Activated CD8-positive, alpha-beta T cell treated with anti-CD3 and anti-CD28 coated beads for 36 hours (primary cell): ENCODE results near the gene SLIRP. TPM values are rescaled to one million over a fixed set of nuclear protein-coding genes. Genes with fewer than 3 reads are reported as not detected.

Experiments used
- ATAC-seq: fragments of 200-7000 bp; cut with Tn5 transposase; one replicate; pipeline ENCODE4 v1.10.0; 2021; ENCODE audit warnings: mild to moderate bottlenecking, moderate library complexity
- CTCF ChIA-PET: fragments of 350-600 bp; sonication (Branson Sonifier 250); formaldehyde crosslinking; loops from one replicate; lab custom pipeline; 2021; ENCODE audit warnings: antibody characterized with exemption; lab: Charles Lee
- POLR2A ChIA-PET: fragments of 350-600 bp; sonication (Branson Sonifier 250); formaldehyde crosslinking; loops from one replicate; lab custom pipeline; 2021; ENCODE audit warnings: antibody characterized with exemption; lab: Charles Lee
- DNase-seq: peaks from one replicate; pipeline ENCODE4 v3.0.0-alpha.2; 2020
- H3K27ac Mint-ChIP-seq: one replicate; pipeline ENCODE4 v1.8.0; 2021; ENCODE audit warnings: mild to moderate bottlenecking, mixed read lengths
- H3K27me3 Mint-ChIP-seq: one replicate; pipeline ENCODE4 v1.8.0; 2021; ENCODE audit warnings: mixed read lengths
- H3K36me3 Mint-ChIP-seq: one replicate; pipeline ENCODE4 v1.8.0; 2021; ENCODE audit warnings: low read depth, mixed read lengths
- H3K4me1 Mint-ChIP-seq: one replicate; pipeline ENCODE4 v1.8.0; 2021; ENCODE audit warnings: low read depth, mixed read lengths
- H3K4me3 Mint-ChIP-seq: one replicate; pipeline ENCODE4 v1.8.0; 2021; ENCODE audit warnings: mild to moderate bottlenecking, moderate library complexity, mixed read lengths
- H3K9me3 Mint-ChIP-seq: one replicate; pipeline ENCODE4 v1.8.0; 2021; ENCODE audit warnings: mixed read lengths
- intact Hi-C: fragments of 100-400 bp; cut with micrococcal nuclease; formaldehyde crosslinking; loops from one replicate; pipeline ENCODE4 v1.10.0; 2022
- total RNA-seq, 2 experiments: library from RNA; stranded (reverse); gene quantifications; one replicate each; pipeline ENCODE4 v1.2.3, GENCODE V29; 2021
- TF ChIP-seq, protein P1 (sequence below): fragments of 200-600 bp; IDR thresholded peaks from one replicate; pipeline ENCODE4 v1.8.0; 2022; ENCODE audit warnings: antibody characterized with exemption, mild to moderate bottlenecking

The SLIRP gene
- total RNA-seq, 2 experiments from 2014 or later: 141 to 148 TPM

DNA sequence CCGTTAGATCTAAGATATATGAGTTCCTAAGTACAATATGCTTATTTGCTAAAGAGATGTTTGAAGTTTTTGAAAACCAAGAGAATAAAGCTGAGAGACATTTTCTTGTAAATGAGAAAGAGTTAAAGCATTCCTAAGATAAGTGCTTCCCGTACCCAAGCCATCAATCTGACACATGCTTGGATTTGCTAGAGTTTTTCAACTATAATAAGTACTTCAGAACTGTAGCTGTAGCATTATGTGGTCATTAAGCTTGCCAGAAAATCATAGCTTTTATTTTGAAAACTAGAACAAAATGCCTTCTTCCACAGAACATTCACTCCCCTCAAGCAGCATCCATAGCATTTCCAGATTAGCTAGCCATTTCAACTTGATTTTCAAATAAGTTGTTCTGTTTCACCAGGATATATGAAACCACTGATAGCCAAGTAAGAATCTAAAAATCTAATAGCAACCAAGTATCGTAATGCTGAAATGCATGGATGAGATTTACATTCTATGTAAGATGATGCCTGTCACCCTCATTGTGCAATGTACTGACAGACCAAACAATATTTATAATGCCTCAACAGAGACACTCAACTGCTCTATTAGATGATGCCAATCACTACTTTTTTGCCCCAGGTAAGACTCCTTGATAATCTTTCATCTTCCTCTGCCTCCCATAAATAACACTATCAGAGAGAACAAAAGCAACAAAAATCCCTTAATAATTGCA, 45.1 kb downstream of the SLIRP start:
- intact Hi-C loops: no loop called here
- H3K27me3 Mint-ChIP-seq: no peaks in the 10 kb centered on the region
- ATAC-seq (no peak), DNase-seq (no peak)
- ChIA-PET CTCF (interaction anchor here (0.7 kb wide), 1 partner anchor 109 kb away, joined by 3 read pairs; no protein-coding TSS in a partner anchor), POLR2A (interaction anchor here (0.8 to 1.5 kb wide), 3 partner anchors 8 to 45 kb away, joined by 3 to 9 read pairs (median 5); partner anchors contain the start of genes ALKBH1, SLIRP and SNW1)
- no peak overlapping the region for H3K4me3 Mint-ChIP-seq
- H3K36me3 Mint-ChIP-seq: peaks cover 48% of the 10 kb centered on the region
- TF ChIP-seq, protein P1, sequence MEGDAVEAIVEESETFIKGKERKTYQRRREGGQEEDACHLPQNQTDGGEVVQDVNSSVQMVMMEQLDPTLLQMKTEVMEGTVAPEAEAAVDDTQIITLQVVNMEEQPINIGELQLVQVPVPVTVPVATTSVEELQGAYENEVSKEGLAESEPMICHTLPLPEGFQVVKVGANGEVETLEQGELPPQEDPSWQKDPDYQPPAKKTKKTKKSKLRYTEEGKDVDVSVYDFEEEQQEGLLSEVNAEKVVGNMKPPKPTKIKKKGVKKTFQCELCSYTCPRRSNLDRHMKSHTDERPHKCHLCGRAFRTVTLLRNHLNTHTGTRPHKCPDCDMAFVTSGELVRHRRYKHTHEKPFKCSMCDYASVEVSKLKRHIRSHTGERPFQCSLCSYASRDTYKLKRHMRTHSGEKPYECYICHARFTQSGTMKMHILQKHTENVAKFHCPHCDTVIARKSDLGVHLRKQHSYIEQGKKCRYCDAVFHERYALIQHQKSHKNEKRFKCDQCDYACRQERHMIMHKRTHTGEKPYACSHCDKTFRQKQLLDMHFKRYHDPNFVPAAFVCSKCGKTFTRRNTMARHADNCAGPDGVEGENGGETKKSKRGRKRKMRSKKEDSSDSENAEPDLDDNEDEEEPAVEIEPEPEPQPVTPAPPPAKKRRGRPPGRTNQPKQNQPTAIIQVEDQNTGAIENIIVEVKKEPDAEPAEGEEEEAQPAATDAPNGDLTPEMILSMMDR: no peak
- H3K9me3 Mint-ChIP-seq: no peaks in the 10 kb centered on the region
- peak overlapping the region; percentile 42 for H3K27ac Mint-ChIP-seq
- peaks cover 25% of the 10 kb centered on the region for H3K4me1 Mint-ChIP-seq

DNA sequence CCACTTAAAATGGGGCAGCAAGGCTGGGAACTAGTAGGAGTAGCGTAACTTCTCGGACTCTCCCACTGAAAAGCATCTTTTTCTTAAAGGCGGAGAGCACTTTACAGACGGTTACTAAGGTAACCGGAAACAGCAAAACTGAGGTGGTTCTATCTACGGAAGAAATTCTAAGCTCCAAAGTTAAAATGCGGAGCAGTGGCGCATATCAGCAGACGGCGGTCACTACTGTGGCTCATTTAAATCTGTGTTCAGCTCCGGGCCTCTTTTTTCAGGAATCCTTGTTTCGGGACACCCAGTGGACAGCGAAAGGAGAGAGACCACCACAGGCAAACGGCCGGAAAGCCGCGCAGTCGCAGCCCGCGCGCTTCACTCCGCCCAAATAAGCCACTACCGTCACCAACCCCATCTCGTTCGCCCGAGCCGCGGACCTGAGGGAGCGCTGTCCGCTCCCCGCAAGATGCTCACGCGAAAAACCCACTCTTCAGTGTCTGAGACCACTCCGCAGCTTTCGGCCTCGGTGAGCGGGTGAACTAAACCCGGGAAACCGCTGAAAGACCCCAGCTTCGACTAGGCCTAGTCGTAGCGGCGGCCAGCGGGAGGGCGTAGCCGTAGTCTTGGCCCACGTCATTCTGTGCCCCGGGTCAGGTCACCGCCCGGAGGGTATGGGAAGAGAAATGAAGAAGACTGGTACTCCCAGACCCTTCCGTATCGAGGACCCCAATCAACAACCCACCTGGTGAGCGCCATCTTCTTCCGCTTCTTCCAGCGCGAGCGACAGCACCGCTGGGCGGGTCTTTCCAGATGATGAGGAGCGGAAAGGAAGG, 52.7 kb downstream of the SLIRP start, which contains the start of gene SNW1:
Gene SNW1, minus strand, starts transcription at position 776 of the 824 bp plus-strand sequence. Its CDS starts 29 bp downstream, at position 747.
- TF ChIP-seq, protein P1: no peak
- peak; percentile 94 for DNase-seq
- H3K27me3 Mint-ChIP-seq: no peaks in the 10 kb centered on the region
- ChIA-PET POLR2A (interaction anchor here (0.6 to 2.1 kb wide), 8 partner anchors 9 to 302 kb away, joined by 3 to 9 read pairs (median 3); partner anchors contain the start of gene SLIRP), CTCF (interaction anchor here (1.0 to 1.7 kb wide), 4 partner anchors 22 to 444 kb away, joined by 3 to 7 read pairs (median 4); partner anchors contain the start of gene ADCK1)
- H3K36me3 Mint-ChIP-seq: peaks cover 28% of the 10 kb centered on the region
- H3K27ac Mint-ChIP-seq: peak within 1 kb of the TSS; percentile 98
- peak within 1 kb of the TSS; percentile 96 for H3K4me3 Mint-ChIP-seq
- H3K4me1 Mint-ChIP-seq: peaks cover 32% of the 10 kb centered on the region
- ATAC-seq: peak; percentile 95
- no peaks in the 10 kb centered on the region for H3K9me3 Mint-ChIP-seq
- intact Hi-C loops: loop anchor here (1.0 kb wide), 1 partner anchor 40 kb away; the partner anchor contains the start of gene ADCK1

DNA sequence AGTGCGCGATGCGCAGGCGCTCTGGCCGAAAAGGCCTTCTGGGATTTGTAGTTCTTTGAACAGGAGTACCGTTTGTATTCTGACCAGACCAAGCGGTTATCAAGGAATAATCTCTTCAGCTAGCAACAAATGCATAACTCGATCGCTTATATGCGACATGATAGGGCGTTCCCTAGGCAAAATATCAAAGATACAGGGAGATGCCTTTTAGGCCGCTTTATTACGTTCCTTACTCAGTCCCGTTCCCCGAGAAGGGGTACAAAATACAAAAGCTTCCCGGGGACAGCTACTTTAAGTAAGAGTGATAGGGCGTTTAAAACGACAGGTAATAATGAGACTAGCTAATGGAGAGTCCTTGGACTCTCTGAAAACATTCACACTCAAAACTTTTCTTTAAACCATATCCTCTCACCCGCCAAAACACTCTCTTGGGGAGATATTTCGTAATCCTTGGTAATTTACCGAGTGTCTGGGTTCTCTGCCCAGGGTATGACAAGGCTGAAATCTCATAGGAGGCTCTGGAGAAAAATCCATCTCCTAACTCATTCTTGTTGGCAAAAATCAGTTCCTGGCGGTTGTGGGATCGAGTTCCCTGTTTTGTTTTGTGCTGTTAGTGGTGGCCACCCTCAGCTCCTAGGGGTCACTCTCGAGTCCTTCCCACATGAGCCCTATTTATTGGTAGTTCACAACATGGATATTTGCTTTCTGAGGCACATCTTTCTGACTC, 53.5 kb downstream of the SLIRP start:
- Mint-ChIP-seq H3K4me3 (peak overlapping the region; percentile 96), H3K9me3 (no peaks in the 10 kb centered on the region), H3K27me3 (no peaks in the 10 kb centered on the region), H3K4me1 (peaks cover 30% of the 10 kb centered on the region), H3K36me3 (peaks cover 22% of the 10 kb centered on the region), H3K27ac (peak overlapping the region; percentile 98)
- TF ChIP-seq, protein P1: no peak
- intact Hi-C loops: loop anchor here (1.0 kb wide), 1 partner anchor 39 kb away; the partner anchor contains the start of gene ADCK1
- CTCF ChIA-PET: interaction anchor here (1.0 to 1.7 kb wide), 4 partner anchors 23 to 445 kb away, joined by 3 to 7 read pairs (median 4); partner anchors contain the start of gene ADCK1
- DNase-seq (peak; percentile 6), ATAC-seq (peak; percentile 9)
- POLR2A ChIA-PET: interaction anchor here (0.6 to 2.1 kb wide), 4 partner anchors 9 to 303 kb away, joined by 3 to 9 read pairs (median 6); partner anchors contain the start of genes ALKBH1 and SLIRP

DNA sequence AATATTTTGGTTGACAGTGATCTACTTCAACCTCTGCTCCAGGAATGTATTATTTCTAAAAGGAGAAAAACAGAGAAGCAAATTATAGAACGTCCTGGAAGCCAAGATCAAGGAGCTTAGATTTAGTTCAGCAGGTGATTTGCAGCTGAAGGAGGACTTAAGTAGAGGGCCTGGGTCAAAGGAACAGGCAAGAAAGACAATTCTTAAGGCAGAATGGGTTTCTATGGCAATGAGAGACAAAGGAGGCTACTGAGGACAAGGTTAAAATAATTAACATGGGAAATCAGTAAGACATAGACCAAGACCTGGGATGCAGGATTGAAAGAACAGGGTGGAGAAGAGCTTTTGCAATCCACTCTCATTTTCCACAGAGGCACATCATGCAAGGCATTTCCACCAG, 55.4 kb downstream of the SLIRP start:
- ATAC-seq (no peak), DNase-seq (no peak)
- intact Hi-C loops: no loop called here
- no peaks in the 10 kb centered on the region for H3K27me3 Mint-ChIP-seq
- peaks cover 15% of the 10 kb centered on the region for H3K36me3 Mint-ChIP-seq
- TF ChIP-seq, protein P1: no peak
- H3K27ac Mint-ChIP-seq: no peak overlapping the region
- POLR2A ChIA-PET: no interaction called here
- peaks cover 22% of the 10 kb centered on the region for H3K4me1 Mint-ChIP-seq
- no peaks in the 10 kb centered on the region for H3K9me3 Mint-ChIP-seq
- no peak overlapping the region for H3K4me3 Mint-ChIP-seq
- CTCF ChIA-PET: no interaction called here
